GM12875 (cell line): Measurements from ENCODE around the gene MLST8.
A peak's percentile ranks its signal among the peaks of the same experiment; 100 is the strongest.

Experiments used
- H3K4me3 ChIP-seq: one replicate; pipeline ENCODE4 v1.5.1; 2011; ENCODE audit warnings: low read depth, low read length, control low read depth
- CTCF ChIP-seq: IDR thresholded peaks from 2 replicates; pipeline ENCODE4 v1.5.1; 2011; ENCODE audit warnings: low read depth, mild to moderate bottlenecking, control low read depth, inconsistent platforms, low read length, moderate library complexity, borderline replicate concordance; ENCODE audit not compliant: insufficient read depth

MLST8 gene

GRCh38 chr16:2211923-2212347 is 6.7 kb downstream of the MLST8 start:
- TF ChIP-seq CTCF: no peak
- no peak overlapping the region for H3K4me3 ChIP-seq

GRCh38 chr16:2212362-2213324 is 7.4 kb downstream of the MLST8 start:
- TF ChIP-seq CTCF: no peak
- peak overlapping the region; percentile 89 for H3K4me3 ChIP-seq

GRCh38 chr16:2213817-2214718 is 8.8 kb downstream of the MLST8 start:
- peak overlapping the region; percentile 89 for H3K4me3 ChIP-seq
- no peak for TF ChIP-seq CTCF

- no peak for TF ChIP-seq CTCF
- H3K4me3 ChIP-seq: peak within 1 kb of the TSS; percentile 90
Observed at GRCh38 chr16:2214719-2214968, 9.4 kb downstream of the MLST8 start, which contains the start of gene PGP. PGP (minus strand) TSS chr16:2214840; CDS start chr16:2214777, 63 bp downstream.

- no peak overlapping the region for H3K4me3 ChIP-seq
- no peak for TF ChIP-seq CTCF
Observed at GRCh38 chr16:2216330-2216729, 11.1 kb downstream of the MLST8 start.

DNA sequence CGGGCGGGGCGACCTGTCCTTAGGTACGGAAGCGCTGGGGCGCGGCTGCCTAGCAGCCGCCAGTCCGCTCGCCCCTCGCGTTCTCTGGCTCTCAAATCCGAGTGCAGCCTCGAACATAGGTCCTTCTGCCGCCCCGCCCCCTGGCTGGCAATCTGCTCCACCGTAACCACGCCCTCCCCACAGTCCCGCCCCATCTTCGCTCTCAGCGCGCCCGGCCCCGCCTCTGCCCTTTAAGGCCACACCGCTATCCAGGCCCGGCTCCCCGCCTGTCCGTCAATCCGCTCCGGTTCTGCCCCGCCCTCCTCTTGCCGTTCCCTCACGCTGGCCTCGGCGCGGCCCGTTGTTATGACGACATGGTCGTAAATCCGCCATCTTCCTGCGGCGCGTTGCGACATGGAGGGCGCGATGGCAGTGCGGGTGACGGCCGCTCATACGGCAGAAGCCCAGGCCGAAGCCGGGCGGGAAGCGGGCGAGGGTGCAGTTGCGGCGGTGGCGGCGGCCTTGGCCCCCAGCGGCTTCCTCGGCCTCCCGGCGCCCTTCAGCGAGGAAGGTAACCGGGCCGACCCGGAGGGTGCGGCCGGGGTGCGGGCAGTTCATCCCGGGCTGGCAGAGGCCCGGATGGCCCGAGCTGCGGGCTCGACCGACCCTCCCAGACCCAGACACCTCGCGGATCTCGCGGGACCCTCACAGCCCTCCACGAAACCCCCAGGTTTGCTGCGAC is 18.1 kb downstream of the MLST8 start, which contains the start of gene E4F1:
TSS of gene E4F1 (plus strand) at position 371 of the 721 bp plus-strand sequence. CDS start at position 394, 23 bp downstream.
- no peak for TF ChIP-seq CTCF
- peak within 1 kb of the TSS; percentile 98 for H3K4me3 ChIP-seq
